Measurements from ENCODE around the gene GNB1.

Gene GNB1

DNA sequence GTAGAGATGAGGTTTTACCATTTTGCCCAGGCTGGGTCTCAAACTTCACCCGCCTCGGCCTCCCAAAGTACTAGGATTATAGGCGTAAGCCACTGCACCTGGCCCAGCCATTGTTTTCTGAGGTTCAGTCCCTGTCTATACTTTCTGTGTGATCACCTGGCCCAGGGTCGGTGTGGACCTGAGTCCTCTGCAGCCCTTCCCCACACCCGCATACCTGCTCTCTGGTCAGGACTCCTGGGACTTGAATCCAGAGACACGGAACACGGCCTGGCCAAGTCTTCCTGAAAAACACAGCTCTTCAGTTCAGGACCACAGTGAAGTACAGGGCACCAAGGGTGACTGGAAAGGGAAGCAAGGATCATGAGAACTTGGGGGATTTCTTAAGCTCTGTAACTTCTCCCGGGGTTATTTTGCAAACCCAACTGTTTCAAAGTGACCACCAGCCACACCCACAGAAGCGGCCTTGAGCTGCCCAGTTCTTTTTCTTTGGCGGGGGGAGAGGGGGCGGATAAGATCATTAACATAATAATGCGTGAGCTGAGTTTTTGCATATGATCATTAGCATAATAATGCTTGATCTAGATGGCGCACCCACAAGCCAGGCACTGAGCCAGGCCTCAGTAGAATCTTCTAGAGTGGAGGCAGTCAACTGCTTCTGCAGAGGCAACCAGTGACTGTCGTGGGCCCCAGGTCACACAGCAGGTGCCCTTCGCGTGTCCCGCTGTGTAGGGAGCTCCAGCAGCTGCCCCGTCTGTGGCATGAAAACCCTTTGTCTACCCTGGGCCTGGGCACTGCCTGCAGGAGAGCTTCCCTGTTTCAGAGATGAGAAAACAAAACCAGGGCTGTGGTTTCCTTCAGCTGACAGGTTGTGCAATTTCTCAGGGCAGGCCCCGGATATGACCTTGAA lies 110.9 kb downstream of the GNB1 start:
- DNase-seq: peak; percentile 30

DNA sequence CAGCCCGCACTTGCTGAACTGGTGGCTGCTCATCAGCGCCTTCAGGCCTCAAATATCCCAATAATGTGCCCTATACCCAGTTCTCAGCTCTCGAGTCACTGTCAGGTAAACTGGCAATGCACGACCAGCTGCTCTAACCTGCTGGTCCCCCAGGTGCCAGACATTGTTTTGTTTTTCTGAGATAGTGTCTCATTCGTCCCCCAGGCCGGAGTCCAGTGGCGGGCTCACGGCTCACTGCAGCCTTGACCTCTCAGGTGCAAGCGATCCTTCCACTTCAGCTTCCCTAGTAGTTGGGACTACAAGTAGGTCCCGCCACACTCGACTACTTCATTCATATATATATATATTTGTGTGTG lies 111.6 kb downstream of the GNB1 start:
- no peak for DNase-seq

DNA sequence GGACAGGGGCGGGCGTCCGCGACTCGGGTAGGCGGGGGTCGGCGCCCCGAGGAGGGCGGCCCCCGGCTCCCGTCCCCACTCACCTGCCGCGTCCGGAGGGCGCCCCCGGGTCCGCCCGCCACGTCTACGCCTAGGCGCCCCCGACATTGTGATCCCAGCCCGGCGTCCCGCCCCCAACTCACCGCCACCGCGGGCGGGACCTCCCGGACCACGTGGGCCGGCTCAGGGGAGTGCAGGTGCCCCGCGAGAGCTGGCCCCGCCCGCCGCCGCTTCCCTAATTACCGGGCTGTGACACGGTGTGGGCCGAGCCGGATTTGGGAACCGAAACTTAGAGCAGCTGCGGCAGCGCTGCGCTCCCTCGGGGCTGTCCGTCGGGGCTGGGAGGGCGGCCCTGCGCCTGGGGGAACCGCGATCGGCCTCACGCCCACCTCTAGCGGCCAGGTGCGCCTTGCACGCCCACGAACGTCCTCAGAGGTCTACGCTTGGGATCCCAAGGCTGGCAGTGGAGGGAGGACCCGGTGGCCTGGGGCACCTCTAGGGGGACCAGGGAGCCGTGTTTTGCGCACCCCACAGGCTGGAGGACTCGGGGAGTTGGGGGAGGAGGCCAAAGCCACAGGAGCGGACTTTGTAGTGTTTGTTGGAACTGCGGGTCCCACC lies 112.1 kb downstream of the GNB1 start:
- peak; percentile 77 for DNase-seq

DNA sequence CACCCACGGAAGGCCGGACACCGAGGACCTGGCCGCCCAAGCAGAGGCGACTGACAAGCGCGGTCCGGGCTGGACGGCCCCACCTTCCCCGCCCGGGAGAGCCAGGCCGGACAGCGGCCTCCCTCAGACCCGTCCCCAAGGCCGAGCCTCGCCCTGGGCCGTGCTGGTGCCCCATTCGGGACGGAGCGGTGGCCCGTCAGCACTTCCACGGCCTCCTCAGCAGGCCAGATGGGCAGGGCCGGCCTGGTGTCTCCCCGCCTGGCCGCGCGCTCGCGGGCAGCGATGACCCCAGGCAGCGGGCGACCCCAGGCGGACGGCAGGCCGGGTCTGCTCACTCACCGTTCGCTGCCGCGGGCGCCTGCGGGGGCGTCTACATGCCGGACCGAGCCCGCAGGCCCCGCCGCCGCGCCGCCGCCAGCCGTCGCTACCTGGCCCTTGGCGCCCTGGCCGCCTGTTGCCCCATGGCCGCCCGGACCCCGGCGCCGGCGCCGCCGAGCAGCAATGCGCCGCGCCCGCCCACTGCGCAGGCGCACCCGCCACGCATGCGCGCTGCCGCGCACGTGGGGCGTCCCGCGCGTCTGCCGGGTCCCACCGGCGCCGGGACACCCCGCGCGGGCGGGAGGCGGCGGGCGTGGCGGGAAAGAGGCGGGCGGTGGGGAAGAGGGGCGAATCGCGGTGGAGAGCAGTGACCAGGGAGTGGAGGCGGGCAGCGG lies 112.8 kb downstream of the GNB1 start, which contains the start of gene NADK:
Gene NADK (minus strand): TSS at position 521 of the 713 bp plus-strand sequence. CDS start 13,064 bp downstream, outside the sequence.
- DNase-seq: peak; percentile 73

DNA sequence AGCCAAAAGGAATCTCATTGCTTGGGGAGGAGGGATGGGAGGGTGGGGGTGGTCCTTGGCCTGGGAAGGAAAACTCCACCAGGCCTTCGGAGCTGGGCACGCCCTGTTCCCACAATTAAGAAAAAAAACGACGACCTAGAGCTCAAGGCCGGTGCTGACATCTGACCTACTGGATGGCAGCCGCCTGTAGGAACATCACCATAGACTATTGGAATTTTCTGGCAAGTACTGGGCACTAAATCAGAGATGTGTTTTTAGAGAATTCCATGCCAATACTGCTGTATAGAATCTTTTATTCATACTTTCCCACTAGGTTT lies 113.3 kb downstream of the GNB1 start:
- DNase-seq: no peak

DNA sequence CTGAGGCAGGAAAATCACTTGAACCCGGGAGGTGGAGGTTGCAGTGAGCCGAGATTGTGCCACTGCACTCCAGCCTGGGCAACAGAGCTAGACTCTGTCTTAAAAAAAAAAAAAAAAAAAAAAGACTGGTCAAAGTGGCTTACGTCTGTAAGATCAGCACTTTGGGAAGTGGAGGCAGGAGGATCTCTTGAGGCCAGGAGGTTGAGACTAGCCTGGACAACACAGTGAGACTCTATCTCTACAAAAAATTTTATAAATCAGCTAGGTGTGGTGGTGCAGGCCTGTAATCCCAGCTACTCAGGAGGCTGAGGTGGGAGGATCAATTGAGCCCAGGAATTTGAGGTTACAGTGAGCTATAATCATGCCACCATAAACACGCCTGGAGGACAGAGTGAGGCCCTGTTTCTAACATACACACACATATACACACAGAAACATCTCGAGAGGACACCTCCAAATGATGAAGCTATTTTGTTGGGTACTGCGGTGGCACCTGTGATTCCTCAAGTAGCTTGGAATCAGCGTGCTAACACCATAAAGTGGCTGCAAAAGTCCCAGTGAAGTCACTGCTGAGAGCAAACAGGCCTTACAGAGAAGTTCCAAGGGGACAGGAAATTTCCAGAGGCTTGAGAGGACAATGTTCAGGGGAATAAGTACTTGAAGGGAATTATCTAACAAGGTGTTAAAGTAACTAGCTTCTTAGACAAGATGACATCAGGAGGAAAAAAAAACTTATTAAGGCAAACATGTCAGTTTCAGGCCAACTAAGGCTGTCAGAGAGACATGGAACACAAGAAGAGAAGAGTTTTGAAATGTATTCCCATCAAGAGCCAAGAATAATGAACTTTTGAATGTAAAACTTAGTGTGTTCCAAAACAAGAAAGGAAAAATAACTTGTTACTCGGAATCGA lies 114.0 kb downstream of the GNB1 start:
- DNase-seq: no peak

DNA sequence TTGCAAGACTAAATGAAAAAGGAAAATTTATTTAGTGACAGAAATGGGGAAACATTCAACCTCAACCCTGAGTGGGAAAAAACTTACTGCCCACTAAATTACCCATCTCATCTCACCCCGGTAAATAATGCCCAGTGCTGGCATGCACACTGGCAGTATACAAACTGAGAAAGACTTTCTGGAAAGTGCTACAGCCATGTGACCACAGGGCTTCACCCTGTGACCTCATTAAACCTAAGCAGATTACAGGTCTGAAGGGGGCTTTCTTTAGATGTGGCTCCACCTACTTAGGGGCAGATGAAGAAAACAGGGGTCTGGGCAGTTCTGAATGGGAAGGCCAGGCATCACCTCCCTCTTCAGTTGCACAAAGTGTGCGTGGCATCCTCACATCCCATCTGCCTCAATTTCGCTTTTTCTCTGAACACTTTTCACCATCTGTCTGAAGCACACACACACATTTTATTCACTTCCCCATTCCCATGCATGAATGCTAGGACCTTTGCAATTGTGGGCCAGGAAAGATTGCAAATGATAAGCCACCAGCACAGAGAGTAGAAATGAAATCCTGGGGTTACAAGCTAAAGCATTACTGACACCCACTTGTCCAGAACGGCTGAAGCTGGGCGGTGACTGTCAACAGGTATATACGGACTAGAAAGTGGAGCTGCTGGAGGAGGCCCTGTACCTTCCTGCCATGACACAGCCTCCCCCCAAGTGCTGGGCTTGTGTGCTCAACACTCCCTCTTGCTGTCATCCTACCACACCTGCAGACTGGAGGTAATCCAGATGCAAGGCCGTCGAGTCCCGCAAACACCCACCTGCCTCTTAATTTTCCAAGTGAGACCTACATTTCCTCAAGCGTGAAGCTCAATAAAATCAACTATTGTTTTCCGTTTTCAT lies 115.3 kb downstream of the GNB1 start:
- DNase-seq: no peak

DNA sequence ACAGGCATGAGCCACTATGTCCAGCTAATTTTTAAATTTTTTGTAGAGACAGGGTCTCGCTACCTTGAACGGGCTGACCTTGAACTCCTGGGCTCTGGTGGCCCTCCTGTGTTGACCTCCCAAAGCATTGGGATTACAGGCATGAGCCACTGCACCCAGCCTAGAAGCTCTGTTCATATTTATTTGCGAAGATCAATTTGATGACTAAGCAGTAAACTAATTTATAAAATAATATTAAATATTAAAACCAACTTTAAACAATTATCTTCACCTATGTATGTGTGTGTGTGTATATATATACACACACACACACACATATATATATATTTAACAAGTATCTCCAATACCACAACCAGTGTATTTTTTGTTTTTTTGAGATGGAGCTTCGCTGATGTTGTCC lies 117.0 kb downstream of the GNB1 start:
- DNase-seq: no peak

DNA sequence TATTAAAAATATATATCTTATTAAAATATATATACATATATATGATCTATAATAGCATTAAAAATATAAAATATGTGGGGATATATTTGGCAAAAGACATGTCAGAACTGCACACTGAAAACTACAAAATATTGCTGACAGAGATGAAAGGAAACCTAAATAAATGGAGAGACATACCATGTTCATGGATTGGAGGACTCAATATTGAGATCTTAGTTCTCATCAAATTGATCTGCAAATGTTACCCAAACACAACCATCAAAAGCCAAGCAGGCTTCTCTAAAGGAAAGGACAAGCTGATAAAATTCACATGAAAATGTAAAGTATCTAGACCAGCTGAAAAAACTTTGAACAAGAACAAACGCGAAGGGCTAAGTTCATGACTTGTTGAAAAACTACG lies 119.8 kb downstream of the GNB1 start:
- DNase-seq: no peak

DNA sequence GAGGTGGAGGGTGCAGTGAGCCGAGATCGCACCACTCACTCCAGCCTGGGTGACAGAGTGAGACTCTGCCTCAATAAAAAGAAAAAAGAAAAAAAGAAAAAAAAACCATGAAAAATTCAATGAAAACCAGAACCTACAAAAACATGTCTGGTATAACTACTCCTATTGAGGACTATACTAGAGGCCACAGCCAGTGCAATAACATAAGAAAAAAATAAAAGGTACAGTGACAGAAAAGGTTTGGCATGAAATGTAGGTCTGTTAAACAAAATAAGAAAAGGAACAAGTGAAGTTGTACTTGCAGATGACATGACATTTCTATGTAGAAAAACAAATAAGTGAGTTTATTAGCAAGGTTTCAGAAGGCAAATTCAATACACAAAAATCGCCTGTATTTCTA lies 120.8 kb downstream of the GNB1 start:
- DNase-seq: no peak

DNA sequence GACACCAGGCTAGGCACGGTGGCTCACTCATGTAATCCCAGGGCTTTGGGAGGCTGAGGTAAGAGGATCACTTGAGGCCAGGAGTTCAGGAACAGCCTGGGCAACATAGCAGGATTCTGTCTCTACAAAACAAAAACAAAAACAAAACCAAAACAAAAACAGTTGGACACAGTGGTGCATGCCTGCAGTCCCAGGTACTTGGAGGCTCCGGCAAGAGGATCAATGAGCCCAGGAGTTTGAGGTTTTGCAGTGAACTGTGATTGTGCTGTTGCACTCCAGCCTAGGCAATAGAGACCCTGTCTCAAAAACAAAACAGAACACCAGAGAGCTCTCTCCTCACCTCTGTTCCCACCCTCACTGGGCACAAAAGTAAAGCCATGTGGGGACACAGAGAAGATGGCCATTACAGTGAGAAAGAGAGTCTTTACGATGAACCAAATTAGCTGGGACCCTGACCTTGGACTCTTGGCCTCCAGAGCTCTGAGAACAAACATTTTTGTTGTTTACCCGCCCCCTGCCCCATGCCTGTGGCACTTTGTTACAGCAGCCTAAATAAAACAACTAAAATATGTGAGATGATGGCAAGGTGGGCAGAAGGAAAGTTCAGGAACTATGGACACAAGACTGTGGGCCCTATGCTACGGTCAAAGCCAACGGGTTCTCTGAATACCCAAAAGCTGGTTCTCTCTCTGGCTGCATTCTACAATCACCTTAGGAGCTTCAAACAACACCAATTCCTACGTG lies 122.5 kb downstream of the GNB1 start:
- DNase-seq: no peak

DNA sequence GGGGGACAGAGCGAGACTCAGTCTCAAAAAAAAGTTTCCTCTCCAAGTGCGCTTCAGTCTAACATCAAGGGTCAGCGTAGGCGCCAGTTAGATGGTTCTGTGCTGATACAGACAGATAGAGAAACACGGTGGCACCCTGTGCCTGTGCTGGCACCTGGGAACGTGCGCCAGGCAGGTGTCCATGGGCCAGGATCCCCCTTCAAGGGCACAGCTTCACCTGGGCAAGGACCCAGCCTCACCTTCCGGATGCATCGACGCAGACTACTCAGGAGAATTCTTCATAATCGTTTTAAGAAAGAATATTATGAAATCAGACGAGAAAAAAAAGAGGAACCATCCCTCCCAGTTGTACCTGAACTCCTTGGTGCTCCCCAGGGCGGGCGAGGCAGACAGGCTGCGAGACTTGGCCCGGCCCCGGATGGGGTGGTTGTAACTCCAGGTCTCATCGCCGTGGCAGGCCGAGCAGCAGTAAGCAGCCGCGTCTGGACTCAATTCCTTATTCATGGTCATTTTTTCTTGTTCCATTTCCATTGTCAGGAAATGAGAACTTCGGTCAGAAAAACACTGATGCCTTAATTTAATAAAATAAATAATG lies 125.9 kb downstream of the GNB1 start:
- DNase-seq: no peak

DNA sequence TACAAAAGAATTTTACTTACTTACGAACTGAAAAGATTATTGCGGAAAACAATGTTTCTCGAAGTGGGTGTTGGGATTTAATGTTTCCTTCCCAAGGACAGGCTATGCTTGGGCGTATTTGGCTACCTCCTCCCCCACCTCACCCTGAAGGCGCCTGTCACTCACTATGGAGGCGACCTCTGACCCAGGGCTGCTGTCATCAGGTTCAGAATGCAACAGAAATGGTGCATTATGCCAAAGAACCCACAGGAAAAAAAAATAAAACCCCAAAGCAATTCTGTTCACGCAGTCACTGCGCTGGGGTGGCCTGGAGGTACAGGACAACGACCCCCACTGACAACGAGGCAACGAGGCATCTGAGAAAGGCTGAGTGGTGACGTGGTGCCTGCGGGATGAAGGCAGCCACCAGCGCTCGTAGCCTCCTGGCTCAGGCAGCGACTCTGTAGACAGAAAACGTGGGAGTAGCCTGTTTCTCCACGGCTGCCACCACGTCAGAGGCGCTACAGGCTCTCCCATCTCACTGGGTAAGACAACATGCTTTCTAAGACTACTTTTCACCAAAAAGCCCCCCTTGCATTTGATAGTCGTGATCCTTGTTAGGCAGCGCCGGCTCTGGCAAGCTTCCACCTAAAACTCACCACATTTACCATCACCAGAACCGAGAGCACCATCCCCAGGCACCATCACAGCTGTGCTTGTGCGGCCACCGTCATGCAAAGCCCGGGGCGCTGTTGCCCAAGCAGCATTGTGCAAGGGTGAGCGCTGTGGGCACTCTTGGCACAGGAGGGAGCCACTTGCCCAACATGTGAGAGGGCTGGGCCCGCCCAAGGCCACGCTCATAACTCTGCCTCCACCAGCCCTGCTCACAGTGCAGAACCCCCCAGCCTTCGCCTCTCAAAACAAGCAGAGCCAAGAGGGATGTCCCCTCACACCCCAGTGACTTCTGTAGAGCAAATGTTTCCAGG lies 126.9 kb downstream of the GNB1 start:
- DNase-seq: no peak

DNA sequence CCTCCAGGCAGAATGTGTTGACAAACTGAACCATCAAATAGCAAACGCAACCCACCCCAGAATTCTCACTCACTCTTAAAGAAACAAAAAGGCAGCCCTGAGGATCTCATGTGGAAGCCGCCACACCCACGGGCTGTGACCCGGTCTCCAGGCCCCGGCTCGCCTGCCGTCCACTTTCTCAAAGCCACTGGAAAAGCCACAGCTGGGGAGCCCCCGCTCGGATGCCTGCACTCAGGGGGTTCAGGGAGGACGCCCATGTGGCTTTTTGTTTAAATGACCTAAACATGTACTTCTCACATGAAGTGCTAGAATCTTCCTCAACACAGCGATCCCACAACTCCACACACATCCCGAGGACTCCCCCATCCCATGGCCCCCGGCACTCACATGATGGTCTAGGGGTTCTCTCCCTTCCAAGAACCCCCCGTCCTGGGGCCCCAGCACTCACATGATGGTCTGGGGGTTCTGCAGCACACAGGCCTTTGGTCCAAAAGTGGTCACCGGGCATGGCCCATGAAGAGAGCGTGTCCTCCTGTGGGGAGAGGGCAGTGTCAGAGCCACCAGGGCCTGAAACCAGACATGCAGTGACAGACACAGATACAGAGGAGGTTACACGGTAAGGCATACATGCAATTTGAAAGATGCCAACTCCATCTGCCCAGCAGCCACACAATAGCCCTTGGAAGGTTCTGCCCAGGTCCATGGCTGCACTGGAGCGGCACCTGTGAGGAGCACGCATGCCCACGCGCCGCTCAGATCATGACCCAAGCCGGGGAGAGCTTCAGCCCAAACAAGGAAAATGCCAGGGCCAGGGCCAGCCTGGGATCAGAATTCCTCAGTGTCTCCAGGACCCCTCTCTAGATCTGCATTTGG lies 129.1 kb downstream of the GNB1 start:
- DNase-seq: no peak

DNA sequence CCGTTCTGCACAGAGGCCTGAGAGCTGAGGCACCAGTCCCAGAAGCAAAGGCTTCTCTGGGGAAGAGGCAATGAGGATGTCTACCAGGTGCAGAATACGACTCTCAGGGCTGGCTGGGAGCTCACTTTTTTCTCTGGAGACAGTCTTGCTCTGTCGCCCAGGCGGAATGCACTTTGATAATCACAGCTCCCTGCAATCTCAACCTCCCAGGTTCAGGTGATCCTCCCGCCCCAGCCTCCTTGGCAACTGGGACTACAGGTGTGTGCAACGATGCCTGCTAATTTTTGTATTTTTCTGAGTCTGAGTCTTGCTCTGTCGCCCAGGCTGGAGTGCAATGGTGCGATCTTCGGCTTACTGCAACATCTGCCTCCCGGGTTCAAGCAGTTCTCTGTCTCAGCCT lies 130.2 kb downstream of the GNB1 start:
- DNase-seq: no peak

DNA sequence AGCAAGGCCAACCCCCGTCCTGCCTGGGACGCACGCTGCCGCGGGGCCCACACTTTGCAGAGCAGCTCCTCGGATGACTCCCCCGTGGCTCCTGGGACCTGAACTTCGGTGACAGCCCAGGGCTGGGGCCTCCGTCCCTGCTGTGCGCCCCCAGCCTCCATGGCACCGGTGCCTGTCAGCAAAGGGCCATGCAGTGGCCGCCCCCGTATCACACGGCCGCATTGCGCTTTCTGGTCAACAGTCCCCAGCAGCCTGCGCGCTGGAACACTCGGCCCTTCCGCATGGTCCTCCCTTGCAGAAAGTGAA lies 130.6 kb downstream of the GNB1 start:
- DNase-seq: no peak

DNA sequence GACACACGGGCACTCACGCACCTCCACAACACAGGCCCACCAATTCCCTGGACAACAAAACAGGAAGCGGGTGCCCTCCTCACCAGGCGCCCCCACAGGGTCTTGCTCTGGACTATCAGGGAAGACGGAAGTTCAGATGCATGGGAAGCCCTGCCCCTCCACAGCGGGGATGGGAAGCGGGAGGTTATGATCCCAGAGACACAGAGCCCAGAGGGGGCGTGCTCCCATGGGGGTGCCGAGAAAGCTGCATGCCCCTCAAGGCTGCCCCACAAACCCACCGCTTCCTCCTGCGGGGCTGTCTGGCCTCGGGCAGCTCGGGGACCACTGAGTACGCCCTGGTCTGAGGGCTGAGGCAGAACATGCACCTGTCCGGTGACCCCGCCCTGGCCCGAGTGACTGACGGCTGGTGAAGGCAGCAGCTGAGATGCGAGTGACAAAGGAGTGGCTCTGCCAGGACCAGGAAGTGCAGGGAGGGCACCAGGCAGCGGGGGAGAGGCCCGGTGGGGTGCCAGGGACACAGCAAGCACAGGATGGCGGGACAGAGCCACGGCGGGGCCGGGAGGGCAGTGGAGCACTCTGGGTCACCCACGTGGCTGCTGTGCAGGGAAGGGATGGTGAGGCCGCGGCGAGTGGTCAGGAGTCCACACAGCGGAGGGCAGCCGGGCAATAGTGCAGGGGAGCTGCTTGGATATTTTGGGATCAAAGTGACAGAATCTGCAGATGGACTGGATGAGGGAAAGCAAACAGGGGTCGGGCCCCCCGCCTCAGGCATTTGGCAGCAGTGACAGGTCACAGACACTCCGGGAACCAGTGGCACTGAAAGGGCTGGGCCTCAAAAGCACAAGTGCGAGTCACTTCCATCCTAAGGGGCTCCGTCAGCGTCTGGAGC lies 131.2 kb downstream of the GNB1 start:
- no peak for DNase-seq
